Fibroblast of lung (primary cell): ENCODE measurements around the gene AGGF1. TPM values are rescaled to one million over a fixed set of nuclear protein-coding genes. Genes with fewer than 3 reads are reported as not detected.
A peak's percentile ranks its signal among the peaks of the same experiment; 100 is the strongest.

Experiments used
- DNase-seq, 2 donors: peaks; one replicate each; pipeline versions ENCODE4 v3.0.0 to v3.0.0-alpha.2; 2010; ENCODE audit warnings: low read depth in 2 of 2
- H2AFZ ChIP-seq: 2 replicates; pipeline ENCODE4 v1.5.1; 2012; ENCODE audit warnings: low read length, control low read depth, inconsistent platforms
- H3K27ac ChIP-seq: 2 replicates; pipeline ENCODE4 v1.5.1; 2011; ENCODE audit warnings: low read length, control low read depth; ENCODE audit not compliant: insufficient read depth
- H3K27me3 ChIP-seq: 2 replicates; pipeline ENCODE4 v1.5.1; 2011; ENCODE audit warnings: mild to moderate bottlenecking, low read length; ENCODE audit not compliant: control insufficient read depth, insufficient read depth
- H3K36me3 ChIP-seq: 2 replicates; pipeline ENCODE4 v1.5.1; 2011; ENCODE audit warnings: low read length; ENCODE audit not compliant: control insufficient read depth, insufficient read depth
- H3K4me1 ChIP-seq: 2 replicates; pipeline ENCODE4 v1.5.1; 2011; ENCODE audit warnings: low read length; ENCODE audit not compliant: control insufficient read depth, insufficient read depth; ENCODE audit errors: extremely low read depth
- H3K4me2 ChIP-seq: 2 replicates; pipeline ENCODE4 v1.5.1; 2011; ENCODE audit warnings: low read length, control low read depth; ENCODE audit not compliant: insufficient read depth; ENCODE audit errors: extremely low read depth
- H3K4me3 ChIP-seq, 4 experiments: fragments of 200-600 bp in 1 of 4; sonication (generic) in 1 of 4; replicated peaks in 1 of 4; 2 replicates each; pipeline ENCODE4 v1.5.1; 2011 to 2016; ENCODE audit warnings: low read length in 4 of 4, low read depth in 3 of 4, mild to moderate bottlenecking in 3 of 4, control low read depth in 2 of 4, inconsistent platforms in 1 of 4, mixed read lengths in 1 of 4; ENCODE audit not compliant: insufficient read depth in 1 of 4; ENCODE audit errors: control extremely low read depth in 1 of 4
- H3K79me2 ChIP-seq: 2 replicates; pipeline ENCODE4 v1.5.1; 2012; ENCODE audit warnings: mild to moderate bottlenecking, low read length, inconsistent platforms; ENCODE audit not compliant: control insufficient read depth, insufficient read depth
- H3K9ac ChIP-seq: 2 replicates; pipeline ENCODE4 v1.5.1; 2011; ENCODE audit warnings: mild to moderate bottlenecking, low read length, control low read depth; ENCODE audit not compliant: insufficient read depth
- H3K9me3 ChIP-seq: 2 replicates; pipeline ENCODE4 v1.5.1; 2012; ENCODE audit warnings: low read depth, low read length; ENCODE audit not compliant: control insufficient read depth, insufficient read depth
- H4K20me1 ChIP-seq: 2 replicates; pipeline ENCODE4 v1.5.1; 2011; ENCODE audit warnings: low read length; ENCODE audit not compliant: control insufficient read depth, insufficient read depth; ENCODE audit errors: extremely low read depth
- EZH2 ChIP-seq: IDR thresholded peaks from 2 replicates; pipeline ENCODE4 v1.5.1; 2012; ENCODE audit warnings: low read length, control low read depth, mild to moderate bottlenecking; ENCODE audit errors: missing control alignments
- polyA plus RNA-seq, 2 donors: library from polyadenylated mRNA; depleted of rRNA in 1 of 2; stranded (reverse) in 1 of 2; unstranded in 1 of 2; fragments of >200 nt; gene quantifications; 2 replicates each; pipeline ENCODE4 v1.2.1, GENCODE V29; 2011 to 2012; ENCODE audit warnings: missing spikeins in 1 of 2
- total RNA-seq: library from RNA; depleted of rRNA; stranded (reverse); fragments of >200 nt; gene quantifications from 2 replicates; pipeline ENCODE4 v1.2.1, GENCODE V29; 2014
- TF ChIP-seq, protein P1 (sequence below), 2 donors: IDR thresholded peaks in 1 of 2; conservative IDR thresholded peaks in 1 of 2; 1 replicate in 1 of 2; 2 replicates in 1 of 2; pipeline ENCODE4 v1.5.1; 2011 to 2012; ENCODE audit warnings: low read length in 2 of 2, control low read depth in 1 of 2, inconsistent platforms in 1 of 2, low read depth in 1 of 2, mild to moderate bottlenecking in 1 of 2

AGGF1 gene
- total and polyA plus RNA-seq, 2 donors (not counting 1 experiment from before 2014, with no cell fraction given), result 15.5 to 25.1 TPM

DNA sequence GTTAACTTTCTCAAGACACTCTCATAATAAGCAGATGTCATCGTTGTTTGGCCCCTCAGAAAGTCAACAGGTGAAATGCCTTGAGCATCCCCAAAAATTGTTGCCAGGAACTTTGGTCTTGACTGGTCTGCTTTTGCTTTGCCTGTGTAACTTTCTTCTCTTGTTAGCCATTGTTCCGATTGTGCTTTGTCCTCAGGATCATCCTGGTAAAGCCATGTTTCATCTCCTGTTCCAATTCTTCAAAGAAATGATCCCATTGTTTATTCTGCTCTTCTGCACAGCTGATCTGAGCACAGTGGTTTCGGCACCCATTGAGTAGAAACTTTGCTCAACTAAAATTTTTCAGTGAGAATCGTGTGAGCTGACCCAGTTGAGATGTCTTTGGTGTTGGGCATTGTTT is 65.0 kb downstream of the AGGF1 start:
- H3K4me3 ChIP-seq, result no peak overlapping the region
- no peak overlapping the region for H3K9ac ChIP-seq
- no peak for DNase-seq
- no peaks in the 10 kb centered on the region for H3K4me1 ChIP-seq
- H3K79me2 ChIP-seq, result no peaks in the 10 kb centered on the region
- TF ChIP-seq, protein P1, sequence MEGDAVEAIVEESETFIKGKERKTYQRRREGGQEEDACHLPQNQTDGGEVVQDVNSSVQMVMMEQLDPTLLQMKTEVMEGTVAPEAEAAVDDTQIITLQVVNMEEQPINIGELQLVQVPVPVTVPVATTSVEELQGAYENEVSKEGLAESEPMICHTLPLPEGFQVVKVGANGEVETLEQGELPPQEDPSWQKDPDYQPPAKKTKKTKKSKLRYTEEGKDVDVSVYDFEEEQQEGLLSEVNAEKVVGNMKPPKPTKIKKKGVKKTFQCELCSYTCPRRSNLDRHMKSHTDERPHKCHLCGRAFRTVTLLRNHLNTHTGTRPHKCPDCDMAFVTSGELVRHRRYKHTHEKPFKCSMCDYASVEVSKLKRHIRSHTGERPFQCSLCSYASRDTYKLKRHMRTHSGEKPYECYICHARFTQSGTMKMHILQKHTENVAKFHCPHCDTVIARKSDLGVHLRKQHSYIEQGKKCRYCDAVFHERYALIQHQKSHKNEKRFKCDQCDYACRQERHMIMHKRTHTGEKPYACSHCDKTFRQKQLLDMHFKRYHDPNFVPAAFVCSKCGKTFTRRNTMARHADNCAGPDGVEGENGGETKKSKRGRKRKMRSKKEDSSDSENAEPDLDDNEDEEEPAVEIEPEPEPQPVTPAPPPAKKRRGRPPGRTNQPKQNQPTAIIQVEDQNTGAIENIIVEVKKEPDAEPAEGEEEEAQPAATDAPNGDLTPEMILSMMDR (conservative IDR thresholded peaks at IDR 0.05 in 1 of 2, IDR thresholded peaks at IDR 0.05 in 1 of 2; ENCODE audit: low read depth in 1 of 2, low read length in 2 of 2), result no peak
- no peak for TF ChIP-seq EZH2
- no peak overlapping the region for H3K4me2 ChIP-seq
- H3K9me3 ChIP-seq, result no peaks in the 10 kb centered on the region
- H2AFZ ChIP-seq, result no peak overlapping the region
- H4K20me1 ChIP-seq, result no peaks in the 10 kb centered on the region
- no peaks in the 10 kb centered on the region for H3K36me3 ChIP-seq
- H3K27me3 ChIP-seq, result no peaks in the 10 kb centered on the region
- no peak overlapping the region for H3K27ac ChIP-seq

DNA sequence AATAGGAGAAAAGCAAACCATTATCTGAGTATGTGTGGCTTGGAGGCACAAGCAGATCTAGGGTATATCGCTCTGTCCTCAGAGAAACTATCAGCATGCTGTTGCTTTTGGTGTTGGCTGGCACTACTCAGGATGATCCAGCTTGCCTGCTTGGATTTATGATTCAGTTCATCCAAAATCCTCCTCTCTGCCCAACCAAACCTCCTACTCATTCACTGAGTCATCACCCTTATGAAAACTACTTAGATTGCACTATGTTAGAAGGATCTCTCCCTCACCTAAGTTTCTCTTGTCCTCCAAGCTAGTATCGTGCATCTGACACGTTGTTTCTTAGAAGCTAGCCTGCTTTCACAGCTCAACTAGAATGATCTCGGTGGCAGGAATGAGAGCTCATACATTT is 71.1 kb downstream of the AGGF1 start:
- TF ChIP-seq, protein P1 (conservative IDR thresholded peaks at IDR 0.05 in 1 of 2, IDR thresholded peaks at IDR 0.05 in 1 of 2; ENCODE audit: low read depth in 1 of 2, low read length in 2 of 2), result no peak
- no peak for TF ChIP-seq EZH2
- Histone ChIP-seq H3K4me3 (no peak overlapping the region), H3K9ac (no peak overlapping the region), H3K27ac (no peak overlapping the region), H3K9me3 (no peaks in the 10 kb centered on the region), H2AFZ (no peak overlapping the region), H3K4me1 (no peaks in the 10 kb centered on the region), H3K79me2 (no peaks in the 10 kb centered on the region), H3K4me2 (no peak overlapping the region), H4K20me1 (peaks cover 2% of the 10 kb centered on the region), H3K27me3 (no peaks in the 10 kb centered on the region), H3K36me3 (no peaks in the 10 kb centered on the region)
- DNase-seq, result peak; percentile 44 to 78

DNA sequence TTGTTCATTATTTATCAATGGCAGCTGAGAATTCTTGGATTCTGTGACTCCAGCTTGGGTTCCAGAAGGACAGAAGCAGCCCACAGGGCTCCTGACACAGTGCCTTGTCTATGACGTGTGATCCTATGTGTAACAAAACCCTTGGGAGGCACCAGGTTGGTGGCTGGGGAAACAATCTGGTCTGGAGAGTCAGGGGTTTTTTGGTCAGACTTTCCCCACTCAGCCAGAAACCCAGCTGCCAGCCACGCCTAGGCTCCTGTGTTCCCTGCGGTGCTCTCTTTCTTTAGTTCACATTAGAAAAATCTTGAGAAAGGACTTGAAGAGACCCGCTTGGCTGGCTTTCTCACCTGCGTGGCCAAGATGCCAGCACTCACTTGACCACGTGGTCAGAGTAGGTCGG is 72.3 kb downstream of the AGGF1 start:
- Histone ChIP-seq H3K4me3 (no peak overlapping the region), H4K20me1 (peaks cover 2% of the 10 kb centered on the region), H3K36me3 (no peaks in the 10 kb centered on the region), H3K9ac (no peak overlapping the region), H3K4me2 (no peak overlapping the region), H3K79me2 (no peaks in the 10 kb centered on the region), H3K4me1 (no peaks in the 10 kb centered on the region), H2AFZ (no peak overlapping the region), H3K9me3 (no peaks in the 10 kb centered on the region), H3K27ac (no peak overlapping the region), H3K27me3 (no peaks in the 10 kb centered on the region)
- TF ChIP-seq, protein P1 (conservative IDR thresholded peaks at IDR 0.05 in 1 of 2, IDR thresholded peaks at IDR 0.05 in 1 of 2; ENCODE audit: low read depth in 1 of 2, low read length in 2 of 2), result no peak
- TF ChIP-seq EZH2, result no peak
- DNase-seq, result no peak
